ENCODE data around the gene ZNF398.

DNA sequence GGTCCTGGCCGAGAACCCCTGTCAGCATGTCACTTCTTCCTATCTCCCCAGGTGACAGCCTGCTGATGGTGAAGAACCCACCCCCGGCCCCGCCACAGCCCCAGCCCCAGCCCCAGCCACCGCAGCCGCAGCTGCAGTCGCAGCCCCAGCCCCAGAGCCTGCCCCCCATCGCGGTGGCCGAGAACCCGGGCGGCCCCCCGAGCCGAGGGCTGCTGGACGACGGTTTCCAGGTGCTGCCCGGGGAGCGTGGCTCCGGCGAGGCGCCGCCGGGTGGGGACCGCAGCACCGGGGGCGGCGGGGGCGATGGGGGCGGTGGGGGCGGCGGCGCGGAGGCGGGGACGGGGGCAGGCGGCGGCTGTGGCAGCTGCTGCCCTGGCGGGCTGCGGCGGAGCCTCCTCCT is 76.5 kb downstream of the ZNF398 start:
- TF ChIP-seq, protein P1, sequence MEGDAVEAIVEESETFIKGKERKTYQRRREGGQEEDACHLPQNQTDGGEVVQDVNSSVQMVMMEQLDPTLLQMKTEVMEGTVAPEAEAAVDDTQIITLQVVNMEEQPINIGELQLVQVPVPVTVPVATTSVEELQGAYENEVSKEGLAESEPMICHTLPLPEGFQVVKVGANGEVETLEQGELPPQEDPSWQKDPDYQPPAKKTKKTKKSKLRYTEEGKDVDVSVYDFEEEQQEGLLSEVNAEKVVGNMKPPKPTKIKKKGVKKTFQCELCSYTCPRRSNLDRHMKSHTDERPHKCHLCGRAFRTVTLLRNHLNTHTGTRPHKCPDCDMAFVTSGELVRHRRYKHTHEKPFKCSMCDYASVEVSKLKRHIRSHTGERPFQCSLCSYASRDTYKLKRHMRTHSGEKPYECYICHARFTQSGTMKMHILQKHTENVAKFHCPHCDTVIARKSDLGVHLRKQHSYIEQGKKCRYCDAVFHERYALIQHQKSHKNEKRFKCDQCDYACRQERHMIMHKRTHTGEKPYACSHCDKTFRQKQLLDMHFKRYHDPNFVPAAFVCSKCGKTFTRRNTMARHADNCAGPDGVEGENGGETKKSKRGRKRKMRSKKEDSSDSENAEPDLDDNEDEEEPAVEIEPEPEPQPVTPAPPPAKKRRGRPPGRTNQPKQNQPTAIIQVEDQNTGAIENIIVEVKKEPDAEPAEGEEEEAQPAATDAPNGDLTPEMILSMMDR (IDR thresholded peaks at IDR 0.05; ENCODE audit: insufficient read depth, low read depth, low read length), result no peak
- no peak for TF ChIP-seq EZH2 (IDR thresholded peaks at IDR 0.05; ENCODE audit: insufficient read depth, low read length)

Data from astrocyte (in vitro differentiated cells and primary cell).